IPS-NIHi7 (cell line): ENCODE results near the gene MYRIP.
"Not testable (repeated sequence)": the region's sequence is repeated elsewhere in the genome, so short reads cannot be mapped to it uniquely, and the experiment has no call there.

Experiments
- DNase-seq: peaks from one replicate; pipeline ENCODE4 v3.0.0; 2012; ENCODE audit warnings: mixed read lengths; ENCODE audit errors: extremely low spot score

MYRIP gene

GRCh38 chr3:40083066-40083465, 273.7 kb downstream of the MYRIP start:
- DNase-seq, result no peak

GRCh38 chr3:40084424-40084823, 275.0 kb downstream of the MYRIP start:
- not testable (repeated sequence) for DNase-seq

GRCh38 chr3:40086890-40087883, 277.8 kb downstream of the MYRIP start:
- no peak for DNase-seq

- no peak for DNase-seq
These were observed 279.2 kb downstream of the MYRIP start for GRCh38 chr3:40088527-40089170.

GRCh38 chr3:40096661-40097111, 287.3 kb downstream of the MYRIP start:
- no peak for DNase-seq

GRCh38 chr3:40097131-40098117, 288.0 kb downstream of the MYRIP start:
- no peak for DNase-seq

GRCh38 chr3:40098261-40098759, 288.9 kb downstream of the MYRIP start:
- DNase-seq, result no peak

- no peak for DNase-seq
These were observed 290.5 kb downstream of the MYRIP start for GRCh38 chr3:40099871-40100270.

GRCh38 chr3:40102182-40102581, 292.8 kb downstream of the MYRIP start:
- DNase-seq, result no peak

- DNase-seq, result no peak
These were observed 294.4 kb downstream of the MYRIP start for GRCh38 chr3:40103829-40104228.

GRCh38 chr3:40104441-40104840, 295.0 kb downstream of the MYRIP start:
- no peak for DNase-seq

GRCh38 chr3:40108643-40109042, 299.2 kb downstream of the MYRIP start:
- no peak for DNase-seq

- DNase-seq, result peak; percentile 69
These were observed 300.5 kb downstream of the MYRIP start for GRCh38 chr3:40109641-40110490.

- no peak for DNase-seq
These were observed 307.2 kb downstream of the MYRIP start for GRCh38 chr3:40116478-40117177.

- no peak for DNase-seq
These were observed 308.7 kb downstream of the MYRIP start for GRCh38 chr3:40118091-40118490.

GRCh38 chr3:40120067-40120692, 310.8 kb downstream of the MYRIP start:
- DNase-seq, result no peak

GRCh38 chr3:40120806-40121205, 311.4 kb downstream of the MYRIP start:
- no peak for DNase-seq

- DNase-seq, result no peak
These were observed 315.5 kb downstream of the MYRIP start for GRCh38 chr3:40124918-40125317.

GRCh38 chr3:40128166-40128565, 318.8 kb downstream of the MYRIP start:
- no peak for DNase-seq
